ENCODE data around the gene DPP9. TPM values are rescaled to one million over a fixed set of nuclear protein-coding genes. Genes with fewer than 3 reads are reported as not detected.

DPP9 gene
- total and polyA plus RNA-seq, 2 of the 13 experiments (the other 11 are each of a cell fraction or from before 2014, with no cell fraction given), result 8.4 to 25.8 TPM

GRCh38 chr19:4759388-4760284 is 36.0 kb upstream of the DPP9 start (continued):
- peak; percentile 89 for TF ChIP-seq ZNF281 (CRISPR knock-in tag; IDR thresholded peaks at IDR 0.05; ENCODE audit: borderline replicate concordance)
- peak; percentile 97 for TF ChIP-seq RBM22 (optimal IDR thresholded peaks at IDR 0.05; ENCODE audit: low read length)
- TF ChIP-seq ATF7-NPFF (CRISPR knock-in tag; IDR thresholded peaks at IDR 0.05; ENCODE audit: low read depth), result peak; percentile 76; the same call in 1 of the 2 replicates
- peak; percentile 51; the same call in 1 of the 2 replicates for TF ChIP-seq DMAP1 (CRISPR knock-in tag; IDR thresholded peaks at IDR 0.05)
- TF ChIP-seq PCBP1 (IDR thresholded peaks at IDR 0.05; ENCODE audit: borderline replicate concordance, low read depth, low read length), result 0 out of 2 replicates have a peak, but pooled peaks have one; percentile 62
- TF ChIP-seq RCOR2 (CRISPR knock-in tag; IDR thresholded peaks at IDR 0.05), result 0 out of 2 replicates have a peak, but pooled peaks have one; percentile 12
- TF ChIP-seq SALL2 (CRISPR knock-in tag; IDR thresholded peaks at IDR 0.05), result peak; percentile 42; the same call in 1 of the 2 replicates
- TF ChIP-seq, protein P1, sequence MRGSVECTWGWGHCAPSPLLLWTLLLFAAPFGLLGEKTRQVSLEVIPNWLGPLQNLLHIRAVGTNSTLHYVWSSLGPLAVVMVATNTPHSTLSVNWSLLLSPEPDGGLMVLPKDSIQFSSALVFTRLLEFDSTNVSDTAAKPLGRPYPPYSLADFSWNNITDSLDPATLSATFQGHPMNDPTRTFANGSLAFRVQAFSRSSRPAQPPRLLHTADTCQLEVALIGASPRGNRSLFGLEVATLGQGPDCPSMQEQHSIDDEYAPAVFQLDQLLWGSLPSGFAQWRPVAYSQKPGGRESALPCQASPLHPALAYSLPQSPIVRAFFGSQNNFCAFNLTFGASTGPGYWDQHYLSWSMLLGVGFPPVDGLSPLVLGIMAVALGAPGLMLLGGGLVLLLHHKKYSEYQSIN (CRISPR knock-in tag; IDR thresholded peaks at IDR 0.05; ENCODE audit: borderline replicate concordance), result no peak
- TF ChIP-seq AKNA (CRISPR knock-in tag; IDR thresholded peaks at IDR 0.05; ENCODE audit: borderline replicate concordance), result no peak
- TF ChIP-seq SMAD3 (CRISPR knock-in tag; IDR thresholded peaks at IDR 0.05), result 0 out of 2 replicates have a peak, but pooled peaks have one; percentile 28
- no peak for TF ChIP-seq EED (CRISPR knock-in tag; IDR thresholded peaks at IDR 0.05)
- no peak for TF ChIP-seq IKZF1 (IDR thresholded peaks at IDR 0.05)
- TF ChIP-seq ERF (CRISPR knock-in tag; IDR thresholded peaks at IDR 0.05), result 0 out of 2 replicates have a peak, but pooled peaks have one; percentile 42
- no peak for TF ChIP-seq HOXA9 (CRISPR knock-in tag; IDR thresholded peaks at IDR 0.05; ENCODE audit: borderline replicate concordance)
- TF ChIP-seq, protein P2, sequence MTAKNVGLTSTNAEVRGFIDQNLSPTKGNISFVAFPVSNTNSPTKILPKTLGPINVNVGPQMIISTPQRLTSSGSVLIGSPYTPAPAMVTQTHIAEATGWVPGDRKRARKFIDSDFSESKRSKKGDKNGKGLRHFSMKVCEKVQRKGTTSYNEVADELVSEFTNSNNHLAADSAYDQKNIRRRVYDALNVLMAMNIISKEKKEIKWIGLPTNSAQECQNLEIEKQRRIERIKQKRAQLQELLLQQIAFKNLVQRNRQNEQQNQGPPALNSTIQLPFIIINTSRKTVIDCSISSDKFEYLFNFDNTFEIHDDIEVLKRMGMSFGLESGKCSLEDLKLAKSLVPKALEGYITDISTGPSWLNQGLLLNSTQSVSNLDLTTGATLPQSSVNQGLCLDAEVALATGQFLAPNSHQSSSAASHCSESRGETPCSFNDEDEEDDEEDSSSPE (CRISPR knock-in tag; IDR thresholded peaks at IDR 0.05), result peak; percentile 43; the same call in 1 of the 2 replicates
- peak; percentile 75 for TF ChIP-seq HIVEP1 (CRISPR knock-in tag; IDR thresholded peaks at IDR 0.05)
- peak; percentile 74 for TF ChIP-seq ZNF501 (CRISPR knock-in tag; IDR thresholded peaks at IDR 0.05)
- TF ChIP-seq KLF15 (CRISPR knock-in tag; IDR thresholded peaks at IDR 0.05; ENCODE audit: borderline replicate concordance), result no peak
- no peak for TF ChIP-seq ZNF850 (CRISPR knock-in tag; conservative IDR thresholded peaks at IDR 0.05)
